ENCODE measurements around the gene SEC23A. TPM values are rescaled to one million over a fixed set of nuclear protein-coding genes. Genes with fewer than 3 reads are reported as not detected.

Gene SEC23A
- total RNA-seq, 1 donor from 2014 or later: 56.7 TPM

GRCh38 chr14:39094515-39094914 lies 8.5 kb downstream of the SEC23A start:
- TF ChIP-seq, protein P1, sequence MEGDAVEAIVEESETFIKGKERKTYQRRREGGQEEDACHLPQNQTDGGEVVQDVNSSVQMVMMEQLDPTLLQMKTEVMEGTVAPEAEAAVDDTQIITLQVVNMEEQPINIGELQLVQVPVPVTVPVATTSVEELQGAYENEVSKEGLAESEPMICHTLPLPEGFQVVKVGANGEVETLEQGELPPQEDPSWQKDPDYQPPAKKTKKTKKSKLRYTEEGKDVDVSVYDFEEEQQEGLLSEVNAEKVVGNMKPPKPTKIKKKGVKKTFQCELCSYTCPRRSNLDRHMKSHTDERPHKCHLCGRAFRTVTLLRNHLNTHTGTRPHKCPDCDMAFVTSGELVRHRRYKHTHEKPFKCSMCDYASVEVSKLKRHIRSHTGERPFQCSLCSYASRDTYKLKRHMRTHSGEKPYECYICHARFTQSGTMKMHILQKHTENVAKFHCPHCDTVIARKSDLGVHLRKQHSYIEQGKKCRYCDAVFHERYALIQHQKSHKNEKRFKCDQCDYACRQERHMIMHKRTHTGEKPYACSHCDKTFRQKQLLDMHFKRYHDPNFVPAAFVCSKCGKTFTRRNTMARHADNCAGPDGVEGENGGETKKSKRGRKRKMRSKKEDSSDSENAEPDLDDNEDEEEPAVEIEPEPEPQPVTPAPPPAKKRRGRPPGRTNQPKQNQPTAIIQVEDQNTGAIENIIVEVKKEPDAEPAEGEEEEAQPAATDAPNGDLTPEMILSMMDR (IDR thresholded peaks at IDR 0.05): no peak
- intact Hi-C loops (cut with DNase I): no loop called here
- Histone ChIP-seq H3K27ac (no peak overlapping the region), H3K27me3 (ENCODE audit: low read depth) (no peaks in the 10 kb centered on the region), H3K36me3 (peaks cover 65% of the 10 kb centered on the region), H3K9me3 (no peaks in the 10 kb centered on the region), H3K4me3 (no peak overlapping the region), H3K4me1 (peaks cover 24% of the 10 kb centered on the region)
- ATAC-seq: no peak
- DNase-seq: no peak

DNA sequence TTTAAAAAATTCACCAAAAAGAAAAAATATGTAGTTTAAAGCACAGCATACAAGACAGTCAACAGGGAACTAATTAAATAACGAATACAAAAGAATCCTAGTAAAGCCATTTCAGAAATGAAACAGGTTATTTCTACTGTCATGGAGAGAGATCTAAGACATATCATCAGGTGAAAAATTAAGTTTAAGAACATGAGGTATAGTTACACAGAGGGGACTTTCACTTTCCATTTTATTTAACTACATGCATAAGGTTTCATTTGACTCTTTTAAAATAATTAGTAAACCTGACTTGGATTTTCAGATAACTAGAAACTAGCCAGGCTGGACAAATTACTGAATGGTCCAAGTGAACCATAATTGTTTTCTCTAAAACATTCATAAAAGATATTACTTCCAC lies 11.3 kb downstream of the SEC23A start:
- H3K36me3 ChIP-seq: peaks cover 91% of the 10 kb centered on the region
- no peaks in the 10 kb centered on the region for H3K9me3 ChIP-seq
- H3K4me3 ChIP-seq: no peak overlapping the region
- TF ChIP-seq, protein P1 (IDR thresholded peaks at IDR 0.05): no peak
- peaks cover under 1% of the 10 kb centered on the region for H3K4me1 ChIP-seq
- intact Hi-C loops (cut with DNase I): no loop called here
- no peaks in the 10 kb centered on the region for H3K27me3 ChIP-seq (ENCODE audit: low read depth)
- DNase-seq (no peak), ATAC-seq (no peak)
- H3K27ac ChIP-seq: no peak overlapping the region

DNA sequence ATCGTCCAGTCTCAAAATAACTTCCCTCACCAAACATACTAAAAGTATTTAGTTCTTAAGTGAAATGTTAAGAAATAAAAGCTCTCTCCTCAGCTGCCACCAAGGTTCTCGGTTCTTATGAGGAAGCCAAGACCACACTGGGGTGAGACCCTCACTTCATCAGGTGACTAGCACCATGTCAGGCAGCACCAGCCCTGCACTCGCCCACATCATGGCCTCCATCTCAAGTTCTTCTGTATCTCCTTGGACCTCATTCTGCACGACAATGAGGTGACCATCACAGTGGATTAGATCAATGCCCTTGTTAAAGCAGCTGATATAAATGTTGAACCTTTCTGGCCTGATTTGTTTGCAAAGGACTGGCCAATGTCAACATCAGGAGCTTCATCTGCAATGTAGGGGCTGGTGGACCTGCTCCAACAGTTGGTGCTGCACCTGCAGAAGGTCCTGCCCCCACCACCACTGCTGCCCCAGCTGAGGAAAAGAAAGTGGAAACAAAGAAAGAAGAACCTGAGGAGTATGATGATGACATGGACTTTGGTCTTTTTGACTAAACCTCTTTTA lies 12.4 kb downstream of the SEC23A start:
- Histone ChIP-seq H3K27me3 (ENCODE audit: low read depth) (no peaks in the 10 kb centered on the region), H3K4me3 (no peak overlapping the region), H3K36me3 (peaks cover 96% of the 10 kb centered on the region), H3K4me1 (no peaks in the 10 kb centered on the region), H3K27ac (no peak overlapping the region), H3K9me3 (no peaks in the 10 kb centered on the region)
- ATAC-seq (no peak), DNase-seq (no peak)
- intact Hi-C loops (cut with DNase I): no loop called here
- TF ChIP-seq, protein P1 (IDR thresholded peaks at IDR 0.05): no peak

DNA sequence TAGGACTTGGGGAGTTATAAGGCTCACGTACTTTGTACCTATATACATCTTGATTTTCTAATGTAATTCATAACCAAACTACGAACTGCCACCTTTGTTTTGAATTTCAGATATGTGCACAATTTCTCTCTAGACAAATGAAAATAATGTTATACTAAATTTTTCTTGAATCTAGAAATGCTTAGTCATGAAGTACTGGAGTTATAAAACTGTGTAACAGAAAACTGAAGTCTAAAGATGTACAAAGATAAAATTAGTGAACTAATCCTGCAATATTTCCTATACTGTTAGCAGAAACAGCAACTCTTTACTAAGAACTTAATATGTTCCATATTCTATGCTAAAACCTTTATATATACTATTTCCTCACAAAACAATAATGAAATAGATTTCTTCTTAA lies 15.5 kb downstream of the SEC23A start:
- H3K4me3 ChIP-seq: no peak overlapping the region
- ATAC-seq (no peak), DNase-seq (no peak)
- no peaks in the 10 kb centered on the region for H3K9me3 ChIP-seq
- intact Hi-C loops (cut with DNase I): no loop called here
- peaks cover 97% of the 10 kb centered on the region for H3K36me3 ChIP-seq
- H3K27ac ChIP-seq: no peak overlapping the region
- no peaks in the 10 kb centered on the region for H3K27me3 ChIP-seq (ENCODE audit: low read depth)
- TF ChIP-seq, protein P1 (IDR thresholded peaks at IDR 0.05): no peak
- no peaks in the 10 kb centered on the region for H3K4me1 ChIP-seq

DNA sequence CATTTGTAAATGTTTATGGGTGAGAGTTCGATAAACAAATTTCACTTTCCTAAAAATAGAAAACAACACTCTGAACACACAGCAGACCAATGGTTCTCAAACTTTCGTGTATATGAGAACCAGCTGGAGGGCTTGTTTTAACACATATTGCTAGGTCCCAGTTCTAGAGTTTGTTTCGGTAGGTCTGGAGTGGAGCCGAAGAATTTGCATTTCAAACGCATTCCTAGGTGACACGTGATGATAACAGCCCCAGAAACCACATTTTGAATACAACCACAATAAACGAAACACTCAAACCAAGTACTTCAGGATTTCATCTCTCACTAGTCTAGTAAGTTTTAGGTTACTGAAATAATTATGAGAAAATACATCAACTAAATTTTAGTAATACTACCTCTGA lies 17.1 kb downstream of the SEC23A start:
- H3K36me3 ChIP-seq: peaks cover 97% of the 10 kb centered on the region

More for the DNA sequence above, 17.1 kb downstream of the SEC23A start:
- no peaks in the 10 kb centered on the region for H3K27me3 ChIP-seq (ENCODE audit: low read depth)
- no peak overlapping the region for H3K27ac ChIP-seq
- H3K4me3 ChIP-seq: no peak overlapping the region
- DNase-seq (no peak), ATAC-seq (no peak)
- TF ChIP-seq, protein P1 (IDR thresholded peaks at IDR 0.05): no peak
- H3K4me1 ChIP-seq: no peaks in the 10 kb centered on the region
- H3K9me3 ChIP-seq: no peaks in the 10 kb centered on the region
- intact Hi-C loops (cut with DNase I): no loop called here
